Hematopoietic multipotent progenitor cell treated with erythropoietin and hydrocortisone succinate and interleukin-3 and kit ligand, for 8 days (in vitro differentiated cells): ENCODE data around the gene KCNK7.

Experiments
- DNase-seq: peaks from one replicate; pipeline ENCODE4 v3.0.0-alpha.2; 2015

Gene KCNK7

DNA sequence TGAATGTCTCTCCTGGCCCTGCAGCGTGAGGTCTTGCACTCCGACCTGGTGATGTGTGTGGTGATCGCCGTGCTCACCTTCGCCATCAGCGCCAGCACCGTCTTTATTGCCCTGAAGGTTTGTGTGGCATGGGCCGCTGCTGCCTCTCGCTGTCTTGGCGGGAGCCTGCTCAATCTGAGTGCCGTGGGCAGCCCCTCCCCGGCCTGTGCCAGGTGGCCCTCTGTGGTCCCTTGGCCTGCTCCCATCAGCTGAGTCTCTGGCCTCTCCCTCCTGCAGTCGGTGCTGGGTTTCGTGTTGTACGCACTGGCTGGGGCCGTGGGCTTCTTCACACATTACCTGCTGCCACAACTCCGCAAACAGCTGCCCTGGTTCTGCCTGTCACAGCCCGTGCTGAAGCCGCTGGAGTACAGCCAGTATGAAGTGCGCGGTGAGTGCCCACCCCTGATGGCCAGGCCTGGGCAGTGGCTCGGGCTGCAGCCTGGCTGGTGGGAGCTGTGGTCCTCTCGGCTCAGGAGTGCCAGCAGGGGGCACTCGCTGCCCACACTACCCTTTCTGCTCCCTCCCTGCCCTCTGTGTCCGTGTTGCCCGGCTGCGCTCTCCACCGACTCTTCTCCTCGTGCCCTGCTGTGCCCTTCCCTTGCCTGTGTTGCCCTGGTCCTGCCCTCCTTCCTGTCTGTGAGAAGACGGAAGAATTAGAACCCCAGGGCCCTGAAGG lies 30.2 kb upstream of the KCNK7 start:
- peak; percentile 72 for DNase-seq

DNA sequence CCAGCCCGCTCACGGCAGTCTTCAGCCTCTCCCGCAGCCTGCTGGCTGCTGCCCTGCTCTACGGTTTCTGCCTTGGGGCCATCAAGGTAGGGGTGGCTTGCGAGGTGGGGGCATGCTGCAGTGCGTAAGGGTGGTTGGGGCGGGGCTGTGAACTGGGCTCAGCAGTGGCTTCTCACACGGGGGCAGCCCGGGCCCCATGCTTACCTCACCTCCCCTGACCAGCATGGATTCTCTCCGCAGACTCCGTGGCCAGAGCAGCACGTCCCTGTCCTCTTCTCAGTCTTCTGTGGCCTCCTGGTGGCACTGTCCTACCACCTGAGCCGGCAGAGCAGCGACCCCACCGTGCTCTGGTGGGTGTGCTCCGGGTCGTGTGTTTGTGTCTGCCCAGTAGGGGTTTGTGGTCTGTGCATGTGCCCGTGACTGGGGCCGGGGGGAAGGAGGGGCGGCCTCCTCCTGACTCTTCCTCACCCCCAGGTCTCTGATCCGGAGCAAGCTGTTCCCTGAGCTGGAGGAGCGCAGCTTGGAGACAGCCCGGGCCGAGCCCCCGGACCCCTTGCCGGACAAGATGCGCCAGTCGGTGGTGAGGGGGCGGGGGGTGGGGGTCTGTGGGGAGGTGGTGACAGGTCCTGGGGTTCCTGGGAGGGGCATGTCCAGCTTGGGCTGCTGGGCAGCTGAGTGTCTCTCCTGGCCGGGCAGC lies 29.5 kb upstream of the KCNK7 start:
- DNase-seq, result no peak

DNA sequence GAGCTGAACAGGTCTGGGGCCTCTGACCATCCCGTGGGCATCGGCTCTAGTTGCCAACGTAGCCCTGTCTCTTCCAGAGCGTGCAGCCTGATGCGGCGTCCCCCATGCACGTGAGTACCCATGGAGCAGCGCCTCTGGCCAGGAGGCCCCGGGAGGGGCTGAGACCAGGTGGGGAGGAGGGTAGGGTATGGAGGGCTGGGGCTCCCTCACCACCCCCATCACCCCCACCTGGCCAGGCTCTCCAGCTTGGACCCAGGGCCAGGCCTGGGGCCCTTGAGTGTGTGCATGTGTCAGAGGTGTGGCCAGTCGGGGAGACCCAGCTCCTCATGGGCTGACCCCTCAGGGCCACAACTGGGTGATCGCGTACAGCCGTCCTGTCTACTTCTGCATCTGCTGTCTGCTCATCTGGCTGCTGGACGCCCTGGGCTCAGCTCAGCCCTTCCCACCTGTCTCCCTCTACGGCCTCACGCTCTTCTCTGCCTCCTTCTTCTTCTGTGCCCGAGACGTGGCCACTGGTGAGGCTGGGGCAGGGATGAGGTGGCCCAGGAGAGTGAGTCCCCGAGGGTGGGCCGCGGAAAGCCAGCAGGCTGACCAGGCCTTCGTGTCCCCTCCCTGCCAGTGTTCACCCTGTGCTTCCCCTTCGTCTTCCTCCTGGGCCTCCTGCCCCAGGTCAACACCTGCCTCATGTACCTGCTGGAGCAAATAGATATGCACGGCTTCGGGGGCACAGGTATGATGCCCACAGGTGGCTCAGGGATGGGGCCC lies 28.4 kb upstream of the KCNK7 start:
- DNase-seq, result no peak

DNA sequence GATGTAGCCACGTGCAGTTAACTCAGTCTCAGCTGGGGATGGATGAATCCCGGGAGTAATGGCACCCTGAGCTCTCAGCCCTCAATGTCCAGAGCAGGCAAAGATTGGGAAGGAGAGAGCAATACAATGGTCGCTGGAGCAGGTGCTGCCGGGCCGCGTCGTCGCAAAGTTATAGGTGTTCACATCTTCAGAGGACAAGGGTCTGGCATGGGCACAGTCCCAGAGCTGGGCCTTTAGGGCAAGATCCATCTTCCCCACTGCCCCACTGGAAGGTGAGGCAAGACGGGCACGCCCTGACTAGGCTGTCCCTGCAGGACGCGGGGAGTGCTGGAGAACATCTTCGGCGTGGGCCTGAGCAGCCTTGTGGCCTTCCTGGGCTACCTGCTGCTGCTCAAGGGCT lies 27.6 kb upstream of the KCNK7 start:
- no peak for DNase-seq

DNA sequence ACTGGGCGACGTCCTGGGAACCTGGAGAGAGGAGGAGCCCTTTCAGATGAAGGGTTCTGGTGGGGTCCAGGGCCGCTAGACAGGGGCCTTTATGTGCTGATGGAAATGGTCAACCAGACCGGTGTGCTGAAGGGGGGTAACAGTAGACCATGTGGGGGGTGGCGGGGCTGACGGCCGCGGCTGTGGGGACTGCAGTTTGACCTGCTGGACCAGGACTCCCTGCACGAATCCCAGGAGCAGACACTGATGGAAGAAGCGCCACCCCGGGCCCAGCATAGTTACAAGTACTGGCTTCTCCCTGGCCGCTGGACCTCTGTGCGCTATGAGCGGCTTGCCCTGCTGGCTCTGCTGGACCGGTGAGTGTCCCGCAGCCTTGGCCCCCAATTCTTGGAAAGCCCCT lies 26.4 kb upstream of the KCNK7 start:
- DNase-seq, result no peak

DNA sequence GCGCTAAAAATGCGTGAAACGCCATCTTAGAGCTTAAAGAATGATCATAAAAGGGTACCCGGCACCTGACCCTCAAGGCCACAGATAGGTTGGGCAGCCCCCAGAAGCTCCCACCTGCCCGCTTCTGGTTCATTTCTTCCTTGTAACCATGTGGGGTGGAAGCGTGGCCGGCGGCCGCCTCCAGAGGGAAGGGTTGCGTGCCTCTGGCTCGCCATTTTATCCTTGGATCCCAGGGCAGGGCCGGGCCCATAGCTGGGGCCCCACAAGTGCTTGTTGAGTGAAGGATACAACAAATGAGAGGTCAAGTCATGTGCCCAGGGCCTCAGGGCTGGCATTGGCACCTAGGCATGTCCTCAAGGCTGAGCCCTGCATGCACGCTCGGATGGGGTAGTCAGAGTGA lies 25.9 kb upstream of the KCNK7 start:
- no peak for DNase-seq

DNA sequence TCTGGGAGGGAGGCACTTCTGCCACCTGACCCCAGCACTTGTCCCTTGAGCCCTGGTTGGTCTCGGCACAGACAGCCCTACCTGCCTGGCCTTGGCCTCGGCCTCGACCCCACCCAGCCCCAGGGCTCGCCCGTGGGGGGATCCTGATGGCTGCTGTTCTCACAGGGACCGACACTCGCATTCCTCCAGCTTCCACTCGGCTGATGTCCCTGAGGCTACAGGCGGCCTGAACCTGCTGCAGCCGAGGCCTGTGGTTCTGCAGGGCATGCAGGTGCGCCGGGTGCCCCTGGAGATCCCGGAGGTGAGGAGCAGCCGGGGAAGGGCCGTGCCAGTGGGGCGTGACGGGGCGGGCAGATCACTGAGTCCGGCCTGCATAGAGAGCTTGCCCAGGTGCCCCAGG lies 25.1 kb upstream of the KCNK7 start:
- DNase-seq, result no peak

DNA sequence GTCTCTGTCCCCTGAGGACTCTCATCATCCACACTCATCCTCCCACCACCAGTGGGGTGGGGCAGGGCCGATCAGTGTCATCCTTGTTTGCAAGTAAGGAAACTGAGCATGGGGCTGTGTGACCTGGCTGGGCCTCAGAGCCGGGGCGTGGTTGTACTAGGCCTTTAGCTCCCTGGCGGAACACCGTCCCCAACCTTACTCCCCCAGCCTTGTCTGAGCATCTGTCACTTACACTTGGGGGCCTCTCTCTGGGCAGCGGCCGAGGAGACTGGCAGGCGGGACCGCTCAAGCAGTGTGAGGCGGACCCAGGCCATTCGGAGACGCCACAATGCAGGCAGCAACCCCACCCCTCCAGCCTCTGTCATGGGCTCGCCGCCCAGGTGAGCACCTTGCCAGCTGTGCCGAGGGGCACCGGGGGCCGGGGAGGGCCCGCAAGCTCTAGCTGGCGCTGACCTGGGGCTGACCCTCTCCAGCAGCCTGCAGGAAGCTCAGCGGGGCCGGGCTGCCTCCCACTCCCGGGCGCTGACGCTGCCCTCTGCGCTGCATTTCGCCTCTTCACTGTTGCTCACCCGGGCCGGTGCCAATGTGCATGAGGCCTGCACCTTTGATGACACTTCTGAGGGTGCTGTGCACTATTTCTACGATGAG lies 23.8 kb upstream of the KCNK7 start:
- no peak for DNase-seq

DNA sequence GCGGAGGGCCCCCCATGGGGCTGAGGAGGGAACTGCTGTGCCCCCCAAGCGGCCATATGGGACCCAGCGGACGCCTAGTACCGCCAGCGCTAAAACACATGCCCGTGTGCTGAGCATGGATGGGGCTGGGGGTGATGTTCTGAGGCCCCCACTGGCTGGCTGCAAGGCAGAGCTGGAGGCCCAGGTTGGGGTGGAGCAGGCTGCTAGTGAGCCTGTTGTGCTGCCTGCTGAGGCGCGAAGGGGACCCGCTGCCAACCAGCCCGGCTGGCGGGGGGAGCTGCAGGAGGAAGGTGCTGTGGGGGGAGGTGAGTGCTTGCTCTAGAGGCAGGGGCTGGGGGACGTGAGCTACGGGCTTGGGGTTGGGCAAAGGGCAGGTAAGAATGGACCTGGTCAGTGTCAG lies 23.2 kb upstream of the KCNK7 start:
- DNase-seq, result no peak

DNA sequence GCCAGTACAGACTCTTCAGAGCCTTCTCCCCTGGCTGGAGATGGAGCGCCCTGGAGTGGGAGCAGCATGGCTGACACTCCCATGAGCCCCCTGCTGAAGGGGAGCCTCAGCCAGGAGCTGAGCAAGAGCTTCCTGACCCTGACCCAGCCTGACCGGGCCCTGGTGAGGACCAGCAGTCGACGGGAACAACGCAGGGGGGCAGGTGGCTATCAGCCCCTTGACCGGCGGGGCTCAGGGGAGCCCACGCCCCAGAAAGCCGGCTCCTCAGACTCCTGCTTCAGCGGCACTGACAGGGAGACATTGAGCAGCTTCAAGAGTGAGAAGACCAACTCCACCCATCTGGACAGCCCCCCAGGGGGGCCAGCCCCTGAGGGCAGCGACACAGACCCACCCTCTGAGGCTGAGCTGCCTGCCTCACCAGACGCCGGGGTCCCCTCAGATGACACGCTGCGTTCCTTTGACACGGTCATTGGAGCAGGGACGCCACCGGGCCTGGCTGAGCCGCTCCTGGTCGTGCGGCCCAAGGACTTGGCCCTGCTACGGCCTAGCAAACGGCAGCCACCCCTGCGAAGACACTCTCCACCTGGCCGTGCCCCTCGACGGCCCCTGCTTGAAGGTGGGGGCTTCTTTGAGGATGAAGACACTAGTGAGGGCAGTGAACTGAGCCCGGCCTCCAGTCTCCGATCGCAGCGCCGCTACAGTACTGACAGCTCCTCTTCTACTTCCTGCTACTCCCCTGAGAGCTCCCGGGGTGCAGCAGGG lies 22.6 kb upstream of the KCNK7 start:
- DNase-seq, result no peak

DNA sequence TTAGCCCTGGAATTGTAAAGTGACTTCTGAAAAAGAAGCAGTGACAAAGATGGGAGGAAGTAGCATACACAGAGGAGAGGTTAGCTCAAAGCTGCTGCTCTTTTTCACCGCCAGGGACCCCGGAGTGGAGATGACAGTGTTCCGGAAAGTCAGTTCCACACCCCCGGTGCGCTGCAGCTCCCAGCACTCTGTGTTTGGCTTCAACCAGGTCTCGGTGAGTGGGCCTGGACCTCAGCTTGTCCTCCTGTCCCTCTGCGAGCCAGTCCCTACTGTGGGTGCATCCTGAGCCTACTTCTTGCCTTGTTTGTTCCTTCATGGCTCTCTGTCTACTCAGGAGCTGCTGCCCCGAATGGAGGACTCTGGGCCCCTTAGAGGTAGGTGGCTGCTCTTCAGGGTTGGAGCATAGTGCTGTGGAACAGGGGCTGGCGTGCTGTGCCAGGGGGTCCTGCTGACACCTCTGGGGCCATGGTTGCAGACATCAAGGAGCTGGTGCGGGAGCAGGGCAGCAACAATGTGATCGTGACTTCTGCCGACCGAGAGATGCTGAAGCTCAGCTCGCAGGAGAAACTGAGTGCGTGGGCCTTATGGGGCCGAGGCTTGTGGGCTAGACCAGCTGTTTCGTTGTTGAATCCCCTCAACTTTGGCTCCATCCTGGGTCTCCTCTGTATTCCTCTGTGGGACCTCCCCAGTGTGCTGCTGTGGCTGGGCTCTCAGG lies 21.7 kb upstream of the KCNK7 start:
- no peak for DNase-seq

DNA sequence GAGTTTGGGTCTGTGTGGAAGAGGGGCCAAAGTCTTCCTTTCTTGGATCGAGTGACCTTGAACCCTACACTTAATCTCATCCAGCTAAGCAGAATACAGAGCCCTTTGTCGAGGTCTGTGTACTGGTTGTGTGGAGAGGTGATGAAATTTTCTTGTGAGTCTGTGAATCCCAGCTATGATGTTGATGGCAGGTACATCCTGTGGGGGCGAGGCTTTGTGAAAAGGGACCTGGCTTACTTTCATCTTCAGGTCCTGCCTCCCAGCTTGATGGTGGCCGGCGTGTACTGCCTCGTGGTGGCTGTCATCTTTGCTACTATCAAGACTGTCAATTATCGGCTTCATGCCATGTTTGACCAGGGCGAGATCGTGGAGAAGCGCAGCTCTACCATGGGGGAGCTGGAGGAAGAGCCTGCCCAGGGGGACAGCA lies 21.0 kb upstream of the KCNK7 start:
- no peak for DNase-seq

DNA sequence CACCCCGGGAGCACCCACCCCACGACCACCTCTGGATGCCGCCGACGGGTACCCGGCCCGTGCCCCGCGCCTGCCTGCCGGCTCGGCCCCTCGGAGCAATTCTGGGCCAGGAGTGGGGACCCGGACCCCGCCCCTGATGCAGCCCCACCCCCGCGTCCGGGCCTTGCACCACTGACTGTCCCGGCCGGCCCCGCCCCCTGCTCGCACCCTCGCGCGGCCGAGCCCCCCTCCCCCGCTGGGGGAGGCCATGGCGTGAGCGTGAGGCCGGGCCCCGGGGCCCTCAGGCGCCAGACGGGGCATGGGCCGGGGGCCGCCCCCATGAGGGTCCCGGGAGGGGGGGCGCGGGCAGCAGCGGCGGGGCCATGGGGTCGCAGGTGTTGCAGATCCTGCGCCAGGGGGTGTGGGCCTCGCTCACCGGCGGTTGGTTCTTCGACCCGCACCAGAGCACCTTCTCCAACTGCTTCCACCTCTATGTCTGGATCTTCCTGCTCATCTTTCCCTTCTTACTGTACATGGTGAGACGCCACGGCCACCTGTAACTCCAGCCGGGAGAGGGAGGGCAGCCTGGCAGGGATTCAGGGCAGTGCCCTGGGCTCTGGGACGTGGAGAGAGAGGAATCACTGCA lies 20.5 kb upstream of the KCNK7 start:
- peak; percentile 32 for DNase-seq

DNA sequence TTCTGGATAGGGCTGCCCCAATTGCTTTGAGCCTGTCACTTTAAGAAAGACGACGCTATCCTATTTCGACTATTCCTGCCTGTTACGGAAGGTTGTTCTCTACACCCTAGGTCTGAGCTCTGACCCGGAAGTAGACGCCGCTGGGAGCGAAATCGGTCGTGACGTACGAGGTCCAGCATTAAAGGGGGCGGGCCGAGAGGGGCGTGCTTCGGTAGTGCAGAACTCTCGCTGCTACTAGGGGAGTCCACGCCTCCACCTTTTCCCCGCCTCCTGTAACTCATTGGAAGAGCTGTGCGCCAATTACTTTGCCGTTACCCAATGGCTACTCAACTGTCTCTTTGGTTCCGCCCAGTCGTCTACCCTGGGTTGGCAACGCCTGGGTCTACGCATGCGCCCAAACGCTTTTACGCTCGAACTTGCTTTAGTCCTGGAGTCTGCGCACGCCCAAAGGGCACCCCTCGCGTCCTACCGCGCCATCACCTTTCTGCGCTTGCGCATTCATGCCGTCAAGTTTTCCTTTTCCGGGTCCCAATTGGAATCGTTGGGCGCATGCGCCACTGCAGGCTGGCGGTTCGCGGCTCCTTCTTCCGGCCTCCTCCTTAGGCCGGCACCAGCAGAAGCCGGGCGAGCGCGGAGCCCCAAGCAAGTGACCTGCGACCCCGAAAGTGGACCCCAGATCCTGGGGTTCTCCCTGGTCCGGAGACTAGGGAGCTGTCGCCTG lies 19.8 kb upstream of the KCNK7 start, which contains the start of gene PCNX3:
Gene PCNX3, plus strand, starts transcription at position 548 of the 721 bp plus-strand sequence. CDS start 536 bp downstream, outside the sequence.
- peak; percentile 100 for DNase-seq

DNA sequence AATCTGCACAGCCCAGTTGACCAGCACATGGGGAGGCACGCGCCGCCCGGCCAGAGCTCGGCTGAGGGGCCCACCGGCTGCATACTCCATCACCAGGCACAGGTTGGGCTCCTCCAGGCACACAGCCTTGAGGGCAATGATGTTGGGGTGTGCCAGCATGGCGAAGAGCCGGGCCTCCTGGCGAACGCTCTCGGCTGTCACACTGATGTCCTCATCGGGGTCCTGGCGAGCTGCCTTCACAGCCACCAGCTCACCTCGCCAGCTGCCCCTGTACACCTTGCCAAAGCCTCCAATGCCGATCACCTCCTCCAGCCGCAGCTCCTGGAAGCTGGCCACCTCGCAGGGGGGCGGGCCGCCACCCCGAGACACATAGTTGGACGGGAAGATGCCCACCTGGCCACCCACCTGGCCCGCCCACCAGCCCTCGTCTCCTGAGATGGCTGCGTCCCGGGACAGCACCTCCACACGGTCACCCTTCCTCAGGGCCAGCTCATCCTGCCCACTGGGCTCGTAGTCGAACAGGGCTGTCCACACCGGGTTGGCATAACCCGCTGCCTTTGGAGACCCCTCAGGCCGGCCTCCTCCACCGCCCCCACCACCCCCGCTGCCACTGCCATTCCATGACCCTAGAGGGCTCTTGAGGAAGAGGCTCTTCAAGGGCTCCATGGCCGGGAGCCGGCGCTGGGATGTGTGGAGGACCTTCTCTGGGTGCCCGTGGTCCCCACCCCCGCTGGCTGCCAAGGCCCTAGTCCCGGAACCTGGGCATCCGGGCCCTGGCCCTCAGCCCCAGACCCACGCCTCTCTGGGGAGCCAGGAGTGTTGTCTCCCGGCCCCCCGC lies 17.7 kb upstream of the KCNK7 start:
- DNase-seq, result no peak

DNA sequence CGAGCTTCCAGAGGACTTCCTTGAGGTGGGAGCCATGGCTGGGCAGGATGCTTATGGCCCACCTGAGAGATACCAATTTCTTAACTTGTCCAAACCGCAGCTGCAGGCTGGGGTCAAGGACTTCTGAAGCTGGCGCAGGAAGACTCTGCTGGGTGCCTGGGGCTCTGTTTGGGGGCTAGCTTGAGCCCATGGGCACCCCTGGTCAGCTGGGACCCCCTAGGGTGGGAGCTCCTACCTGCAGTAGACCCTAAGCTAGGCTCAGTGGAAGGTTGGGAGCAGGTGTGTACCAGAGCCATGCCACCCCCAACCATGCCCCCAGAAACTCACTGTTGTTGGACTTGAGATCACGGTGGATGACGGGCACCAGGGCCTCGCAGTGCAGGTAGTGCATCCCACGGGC lies 17.1 kb upstream of the KCNK7 start:
- no peak for DNase-seq

DNA sequence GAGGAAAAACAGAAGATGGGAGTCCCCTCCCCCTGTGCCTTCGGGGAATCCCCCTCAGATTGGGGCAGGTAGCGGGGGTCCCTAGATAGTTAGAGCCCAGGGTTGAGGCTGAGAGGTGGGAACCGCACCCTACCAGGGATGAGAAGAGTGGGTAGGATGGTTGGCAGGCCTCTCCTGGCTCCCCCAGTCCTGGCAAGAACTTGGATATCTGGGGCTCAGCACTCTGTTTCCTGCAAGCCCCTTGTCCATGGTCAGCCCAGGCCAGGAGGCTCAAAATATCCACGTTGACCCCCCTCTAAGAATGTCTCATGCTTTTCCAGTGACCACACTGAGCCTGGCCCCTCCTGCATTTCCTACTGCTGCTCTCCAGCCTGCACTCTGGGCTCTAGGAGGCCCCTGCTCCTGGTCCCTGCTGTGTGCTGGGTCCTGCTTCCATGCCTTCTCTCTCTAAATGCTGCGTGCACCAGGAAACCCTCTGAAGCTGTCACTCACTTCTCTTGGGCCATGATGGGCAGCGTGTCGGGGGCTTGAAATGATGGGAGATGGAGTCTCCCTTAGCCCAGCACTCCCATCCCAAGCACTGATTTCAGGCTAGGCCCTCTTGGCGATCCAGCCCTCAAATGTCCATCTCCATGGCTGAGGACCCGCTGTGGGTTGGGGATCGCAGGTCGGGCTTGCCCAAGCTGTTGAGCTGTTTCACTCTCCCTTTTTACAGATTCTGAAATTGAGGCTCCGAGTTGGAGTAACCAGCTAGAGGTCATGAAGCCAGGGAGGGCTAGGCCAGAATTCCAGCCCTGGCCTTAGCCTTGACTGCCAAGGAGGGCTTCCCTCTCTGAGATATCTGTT lies 16.4 kb upstream of the KCNK7 start:
- DNase-seq, result no peak

DNA sequence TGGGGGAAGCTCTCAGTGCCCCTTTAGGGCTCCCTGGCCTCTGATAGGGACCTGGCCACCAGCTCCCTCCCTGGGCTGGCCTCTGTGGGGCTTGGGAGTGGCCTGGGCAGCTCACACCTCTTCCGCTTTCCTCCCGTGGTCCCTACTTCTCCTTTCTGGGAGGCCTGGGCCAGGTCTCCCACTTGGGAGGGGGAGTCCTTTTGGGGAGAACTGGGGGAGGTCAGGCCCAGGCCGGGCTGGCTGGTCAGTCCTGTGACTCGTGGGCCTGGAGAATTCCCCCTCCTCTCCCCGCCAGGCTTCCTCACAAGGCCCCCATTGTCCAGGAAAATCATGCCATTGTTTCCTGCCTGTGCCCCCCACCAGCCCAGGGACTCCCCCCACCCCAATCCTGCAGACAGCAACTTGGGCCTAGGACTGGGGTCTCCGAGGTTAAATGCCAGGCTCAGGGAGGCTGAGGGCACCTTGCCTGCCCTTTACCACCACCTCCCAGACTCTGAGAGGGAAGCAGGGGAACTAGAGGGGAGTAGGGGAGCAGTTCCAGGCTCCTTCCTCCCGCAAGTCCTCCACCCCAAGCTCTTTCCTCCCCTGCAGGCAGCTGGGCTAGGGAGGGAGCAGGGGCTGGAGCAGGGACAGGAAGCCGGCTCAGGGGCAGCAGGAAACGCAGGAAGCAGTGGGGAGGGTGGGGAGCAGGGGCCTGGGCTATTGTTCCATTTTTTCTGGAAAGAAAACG lies 15.6 kb upstream of the KCNK7 start:
- DNase-seq, result peak; percentile 23
